ENCODE results near the gene ACSF3.

ACSF3 gene

DNA sequence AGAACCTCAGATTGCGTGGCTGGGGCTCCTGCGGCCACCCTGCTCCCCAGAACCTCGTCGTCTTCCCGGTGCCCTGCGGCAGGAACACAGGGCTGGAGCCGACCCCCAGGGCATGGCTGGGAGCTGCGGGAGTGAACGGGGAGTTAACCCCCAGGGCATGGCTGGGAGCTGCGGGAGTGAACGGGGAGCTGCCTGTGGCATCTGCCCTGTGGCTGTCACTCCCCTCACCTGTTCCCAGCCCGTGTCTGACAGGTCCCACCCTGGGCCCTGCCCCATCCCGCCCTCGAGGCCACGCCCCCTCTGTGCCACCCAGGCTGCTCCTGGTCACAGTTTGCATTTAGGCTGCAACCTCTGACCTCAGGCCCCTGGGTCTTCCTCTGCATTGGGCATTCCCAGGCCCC, 39.4 kb upstream of the ACSF3 start:
- H3K9ac ChIP-seq (ENCODE audit: low read length), result no peak overlapping the region
- H3K4me1 ChIP-seq (ENCODE audit: insufficient read depth, low read length, severe bottlenecking), result no peaks in the 10 kb centered on the region
- no peak overlapping the region for H3K4me2 ChIP-seq (ENCODE audit: low read length)
- TF ChIP-seq EZH2 (IDR thresholded peaks at IDR 0.05; ENCODE audit: borderline replicate concordance, low read length), result no peak
- no peak for TF ChIP-seq CTCF (IDR thresholded peaks at IDR 0.05; ENCODE audit: low read length)
- no peaks in the 10 kb centered on the region for H3K9me3 ChIP-seq (ENCODE audit: low read length)
- no peak overlapping the region for H2AFZ ChIP-seq (ENCODE audit: low read length)
- H3K27ac ChIP-seq (ENCODE audit: low read depth, low read length, poor library complexity, severe bottlenecking), result no peak overlapping the region
- H3K9me2 ChIP-seq (ENCODE audit: low read depth, low read length), result no peaks in the 10 kb centered on the region
- no peaks in the 10 kb centered on the region for H4K20me1 ChIP-seq (ENCODE audit: insufficient read depth, low read length)
- H3K27me3 ChIP-seq (ENCODE audit: insufficient read depth, low read length), result no peaks in the 10 kb centered on the region
- no peaks in the 10 kb centered on the region for H3F3A ChIP-seq (ENCODE audit: insufficient read depth, low read length)
- H3K4me3 ChIP-seq (ENCODE audit: low read depth, low read length, poor library complexity, severe bottlenecking), result no peak overlapping the region
- no peaks in the 10 kb centered on the region for H3K36me3 ChIP-seq (ENCODE audit: insufficient read depth, low read length)
- no peaks in the 10 kb centered on the region for H3K79me2 ChIP-seq (ENCODE audit: insufficient read depth, low read length)

DNA sequence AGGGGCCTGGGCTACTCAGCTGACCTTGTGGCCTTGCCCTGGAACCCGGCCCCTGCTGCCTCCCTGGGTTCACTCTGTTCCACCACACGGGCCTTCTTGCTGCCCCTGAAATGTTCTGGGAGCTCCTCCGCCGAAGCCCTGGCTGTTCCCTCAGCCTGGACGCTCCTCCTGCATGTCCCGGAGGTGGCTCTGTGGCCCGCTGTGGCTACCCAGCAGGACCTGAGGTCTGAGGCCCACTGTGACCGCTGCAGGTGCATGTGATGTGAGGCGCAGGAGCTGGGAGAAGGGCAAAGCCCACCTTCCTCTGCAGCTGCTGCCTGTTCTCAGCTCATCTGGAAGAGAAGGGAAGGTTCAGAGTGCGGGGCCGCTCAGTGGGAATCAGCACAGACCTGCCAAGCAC, 38.9 kb upstream of the ACSF3 start:
- no peaks in the 10 kb centered on the region for H3K27me3 ChIP-seq (ENCODE audit: insufficient read depth, low read length)
- no peaks in the 10 kb centered on the region for H3K79me2 ChIP-seq (ENCODE audit: insufficient read depth, low read length)
- no peak for TF ChIP-seq EZH2 (IDR thresholded peaks at IDR 0.05; ENCODE audit: borderline replicate concordance, low read length)
- no peak for TF ChIP-seq CTCF (IDR thresholded peaks at IDR 0.05; ENCODE audit: low read length)
- H2AFZ ChIP-seq (ENCODE audit: low read length), result no peak overlapping the region
- no peaks in the 10 kb centered on the region for H3K36me3 ChIP-seq (ENCODE audit: insufficient read depth, low read length)
- H3K9me2 ChIP-seq (ENCODE audit: low read depth, low read length), result no peaks in the 10 kb centered on the region
- H3K27ac ChIP-seq (ENCODE audit: low read depth, low read length, poor library complexity, severe bottlenecking), result no peak overlapping the region
- no peaks in the 10 kb centered on the region for H4K20me1 ChIP-seq (ENCODE audit: insufficient read depth, low read length)
- H3K9me3 ChIP-seq (ENCODE audit: low read length), result no peaks in the 10 kb centered on the region
- H3K4me1 ChIP-seq (ENCODE audit: insufficient read depth, low read length, severe bottlenecking), result peaks cover under 1% of the 10 kb centered on the region
- no peak overlapping the region for H3K9ac ChIP-seq (ENCODE audit: low read length)
- H3K4me2 ChIP-seq (ENCODE audit: low read length), result no peak overlapping the region
- no peak overlapping the region for H3K4me3 ChIP-seq (ENCODE audit: low read depth, low read length, poor library complexity, severe bottlenecking)
- no peaks in the 10 kb centered on the region for H3F3A ChIP-seq (ENCODE audit: insufficient read depth, low read length)

GRCh38 chr16:89055313-89055712, 38.3 kb upstream of the ACSF3 start:
- H3K4me1 ChIP-seq (ENCODE audit: insufficient read depth, low read length, severe bottlenecking), result peaks cover 6% of the 10 kb centered on the region
- no peaks in the 10 kb centered on the region for H3K79me2 ChIP-seq (ENCODE audit: insufficient read depth, low read length)
- TF ChIP-seq EZH2 (IDR thresholded peaks at IDR 0.05; ENCODE audit: borderline replicate concordance, low read length) (no peak), CTCF (IDR thresholded peaks at IDR 0.05; ENCODE audit: low read length) (no peak)
- no peak overlapping the region for H2AFZ ChIP-seq (ENCODE audit: low read length)
- no peak overlapping the region for H3K4me3 ChIP-seq (ENCODE audit: low read depth, low read length, poor library complexity, severe bottlenecking)
- no peak overlapping the region for H3K9ac ChIP-seq (ENCODE audit: low read length)
- H3F3A ChIP-seq (ENCODE audit: insufficient read depth, low read length), result no peaks in the 10 kb centered on the region
- no peak overlapping the region for H3K27ac ChIP-seq (ENCODE audit: low read depth, low read length, poor library complexity, severe bottlenecking)
- H3K9me2 ChIP-seq (ENCODE audit: low read depth, low read length), result no peaks in the 10 kb centered on the region
- H3K9me3 ChIP-seq (ENCODE audit: low read length), result no peaks in the 10 kb centered on the region
- no peaks in the 10 kb centered on the region for H4K20me1 ChIP-seq (ENCODE audit: insufficient read depth, low read length)
- H3K36me3 ChIP-seq (ENCODE audit: insufficient read depth, low read length), result no peaks in the 10 kb centered on the region
- no peaks in the 10 kb centered on the region for H3K27me3 ChIP-seq (ENCODE audit: insufficient read depth, low read length)
- no peak overlapping the region for H3K4me2 ChIP-seq (ENCODE audit: low read length)

All from OCI-LY1 (cell line).